Suprapubic skin (tissue), 4 donors: Measurements from ENCODE around the gene CA11. TPM values are rescaled to one million over a fixed set of nuclear protein-coding genes. Genes with fewer than 3 reads are reported as not detected.
"Not testable (repeated sequence)": the region's sequence is repeated elsewhere in the genome, so short reads cannot be mapped to it uniquely, and the experiment has no call there.

Experiments
- DNase-seq, 2 donors: peaks; one replicate each; pipeline ENCODE4 v3.0.0-alpha.2; 2019; ENCODE audit warnings: low spot score in 2 of 2
- H3K27ac ChIP-seq: fragments of 200-600 bp; sonication (generic); one replicate; pipeline ENCODE4 v1.5.1; 2019
- H3K27me3 ChIP-seq: fragments of 200-600 bp; sonication (generic); one replicate; pipeline ENCODE4 v1.5.1; 2019
- H3K36me3 ChIP-seq: fragments of 200-600 bp; sonication (generic); one replicate; pipeline ENCODE4 v1.5.1; 2019
- H3K4me1 ChIP-seq: fragments of 200-600 bp; sonication (generic); one replicate; pipeline ENCODE4 v1.5.1; 2019
- H3K4me3 ChIP-seq: fragments of 200-600 bp; sonication (generic); one replicate; pipeline ENCODE4 v1.5.1; 2019; ENCODE audit warnings: mild to moderate bottlenecking
- H3K9me3 ChIP-seq: fragments of 200-600 bp; sonication (generic); one replicate; pipeline ENCODE4 v1.5.1; 2019
- EP300 ChIP-seq: sonication (generic); formaldehyde crosslinking; IDR thresholded peaks from one replicate; pipeline ENCODE4 v1.6.1; 2017; ENCODE audit warnings: antibody characterized with exemption
- POLR2A ChIP-seq, 2 donors: fragments of 450-650 bp; IDR thresholded peaks; one replicate each; pipeline ENCODE4 v1.6.1; 2017; ENCODE audit warnings: antibody characterized with exemption in 2 of 2, mild to moderate bottlenecking in 2 of 2, moderate library complexity in 2 of 2
- POLR2AphosphoS5 ChIP-seq, 3 donors: sonication (generic); formaldehyde crosslinking; IDR thresholded peaks; one replicate each; pipeline ENCODE4 v1.6.1; 2017; ENCODE audit warnings: antibody characterized with exemption in 3 of 3
- WGBS: methylation state at CpG from one replicate; pipeline ENCODE4 v1.1.5; 2018; 5-methylcytosine and 5-hydroxymethylcytosine counted together
- total RNA-seq, 4 donors: library from RNA; depleted of rRNA; stranded (reverse); fragments of >200 nt; gene quantifications; one replicate each; pipeline ENCODE4 v1.1.0, GENCODE V29; 2016
- TF ChIP-seq, protein P1 (sequence below), 2 donors: fragments of 200-600 bp in 1 of 2; fragments of 450-650 bp in 1 of 2; sonication (generic) in 1 of 2; IDR thresholded peaks; one replicate each; pipeline ENCODE4 v1.5.1; 2016 to 2019; ENCODE audit warnings: antibody characterized with exemption in 2 of 2, mild to moderate bottlenecking in 1 of 2, moderate library complexity in 1 of 2

The CA11 gene
- total RNA-seq, 4 donors from 2014 or later: 8.8 to 11.0 (median 9.7) TPM

DNA sequence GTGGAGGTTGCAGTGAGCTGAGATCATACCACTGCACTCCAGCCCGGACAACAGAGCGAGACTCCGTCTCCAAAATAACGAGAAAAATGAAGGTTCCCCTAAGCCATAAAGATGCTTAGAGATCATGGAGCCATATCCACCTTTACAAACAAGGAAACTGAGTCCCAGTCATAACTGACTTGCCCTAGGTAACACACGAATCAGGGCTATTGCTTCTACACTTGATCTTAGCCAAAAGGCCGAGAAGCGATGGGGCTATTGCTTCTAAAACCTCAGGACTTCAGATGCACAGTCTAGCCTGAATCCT is 12.0 kb downstream of the CA11 start:
- Histone ChIP-seq H3K27me3 (no peaks in the 10 kb centered on the region), H3K36me3 (peaks cover 11% of the 10 kb centered on the region), H3K4me1 (peaks cover 78% of the 10 kb centered on the region), H3K9me3 (no peaks in the 10 kb centered on the region), H3K4me3 (peak overlapping the region; percentile 82), H3K27ac (peak overlapping the region; percentile 94)
- no peak for DNase-seq
- 31% methylated on average over 7 of the region's 7 CpGs for WGBS
- TF ChIP-seq EP300 (no peak), POLR2AphosphoS5 (IDR thresholded peaks at IDR 0.05) (no peak), POLR2A (IDR thresholded peaks at IDR 0.05) (no peak)
- TF ChIP-seq, protein P1, sequence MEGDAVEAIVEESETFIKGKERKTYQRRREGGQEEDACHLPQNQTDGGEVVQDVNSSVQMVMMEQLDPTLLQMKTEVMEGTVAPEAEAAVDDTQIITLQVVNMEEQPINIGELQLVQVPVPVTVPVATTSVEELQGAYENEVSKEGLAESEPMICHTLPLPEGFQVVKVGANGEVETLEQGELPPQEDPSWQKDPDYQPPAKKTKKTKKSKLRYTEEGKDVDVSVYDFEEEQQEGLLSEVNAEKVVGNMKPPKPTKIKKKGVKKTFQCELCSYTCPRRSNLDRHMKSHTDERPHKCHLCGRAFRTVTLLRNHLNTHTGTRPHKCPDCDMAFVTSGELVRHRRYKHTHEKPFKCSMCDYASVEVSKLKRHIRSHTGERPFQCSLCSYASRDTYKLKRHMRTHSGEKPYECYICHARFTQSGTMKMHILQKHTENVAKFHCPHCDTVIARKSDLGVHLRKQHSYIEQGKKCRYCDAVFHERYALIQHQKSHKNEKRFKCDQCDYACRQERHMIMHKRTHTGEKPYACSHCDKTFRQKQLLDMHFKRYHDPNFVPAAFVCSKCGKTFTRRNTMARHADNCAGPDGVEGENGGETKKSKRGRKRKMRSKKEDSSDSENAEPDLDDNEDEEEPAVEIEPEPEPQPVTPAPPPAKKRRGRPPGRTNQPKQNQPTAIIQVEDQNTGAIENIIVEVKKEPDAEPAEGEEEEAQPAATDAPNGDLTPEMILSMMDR (IDR thresholded peaks at IDR 0.05): no peak

DNA sequence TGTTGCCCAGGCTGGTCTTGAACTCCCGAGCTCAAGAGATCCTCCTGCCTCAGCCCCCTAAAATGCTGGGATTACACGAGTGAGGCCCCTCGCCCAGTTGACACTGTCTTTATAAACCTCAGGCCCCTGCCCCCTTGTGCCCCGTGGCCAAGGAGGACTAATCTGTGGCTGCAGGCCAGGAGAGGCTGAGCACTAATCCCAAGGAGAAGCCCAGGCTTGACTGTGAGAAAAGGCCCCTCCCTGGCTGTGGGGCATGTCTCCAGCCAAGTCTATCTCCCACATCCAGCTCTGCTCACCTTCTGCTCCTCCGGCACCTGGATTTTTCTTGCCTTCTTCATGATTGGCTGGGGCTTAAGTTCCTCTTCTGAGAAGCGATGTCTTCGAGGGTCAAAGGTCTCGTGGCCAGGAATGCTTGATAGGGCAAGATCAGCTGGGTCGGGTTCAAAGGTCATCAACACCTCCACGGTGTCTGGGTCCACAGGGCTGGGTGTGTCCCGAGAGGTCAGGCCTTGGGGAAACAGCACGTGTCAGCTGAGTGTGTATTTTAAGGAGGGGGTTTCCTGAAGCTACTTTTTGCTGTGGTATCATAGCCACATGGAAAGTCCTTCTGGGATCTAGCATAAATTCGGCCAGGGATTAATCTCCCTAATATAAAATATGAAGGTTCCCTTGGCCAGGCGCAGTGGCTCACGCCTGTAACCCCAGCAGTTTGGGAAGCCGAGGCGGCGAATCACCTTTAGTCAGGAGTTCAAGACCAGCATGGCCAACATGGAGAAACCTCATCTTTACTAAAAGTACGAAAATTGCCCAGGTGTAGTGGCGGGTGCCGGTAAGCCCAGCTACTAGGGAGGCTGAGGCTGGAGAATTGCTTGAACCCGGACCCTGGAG is 12.6 kb downstream of the CA11 start:
- peak overlapping the region; percentile 82 for H3K4me3 ChIP-seq
- 62% methylated on average over 21 of the region's 22 CpGs for WGBS
- H3K27me3 ChIP-seq: no peaks in the 10 kb centered on the region
- no peak for TF ChIP-seq EP300
- no peak for TF ChIP-seq POLR2AphosphoS5 (IDR thresholded peaks at IDR 0.05)
- TF ChIP-seq, protein P1 (IDR thresholded peaks at IDR 0.05): no peak
- no peak for TF ChIP-seq POLR2A (IDR thresholded peaks at IDR 0.05)
- DNase-seq: peak in 1 of 2 donors; percentile 72
- peak overlapping the region; percentile 94 for H3K27ac ChIP-seq
- H3K4me1 ChIP-seq: peaks cover 72% of the 10 kb centered on the region
- H3K36me3 ChIP-seq: peaks cover 11% of the 10 kb centered on the region
- H3K9me3 ChIP-seq: no peaks in the 10 kb centered on the region

DNA sequence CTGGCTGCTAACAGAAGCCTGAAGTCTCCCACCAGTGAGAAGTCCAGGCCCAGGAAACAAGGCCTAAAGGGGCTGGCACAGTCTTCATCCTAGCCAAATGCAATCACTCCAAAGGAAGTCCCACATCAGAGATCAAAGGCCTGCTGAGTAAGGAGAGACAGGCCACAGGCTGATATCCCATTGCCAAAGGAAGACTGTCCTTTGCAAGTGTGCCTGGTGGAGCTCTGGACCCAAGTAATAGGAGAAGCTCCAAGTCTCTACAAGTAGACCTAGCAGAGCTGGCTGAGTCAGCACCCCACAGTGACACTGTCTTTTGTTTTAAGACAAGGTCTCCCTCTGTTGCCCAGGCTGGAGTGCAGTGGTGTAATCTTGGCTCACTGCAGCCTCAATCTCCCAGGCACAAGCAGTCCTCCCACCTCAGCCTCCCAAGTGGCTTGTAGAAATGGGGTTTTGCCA is 13.3 kb downstream of the CA11 start:
- no peaks in the 10 kb centered on the region for H3K9me3 ChIP-seq
- H3K4me1 ChIP-seq: peaks cover 70% of the 10 kb centered on the region
- H3K27me3 ChIP-seq: no peaks in the 10 kb centered on the region
- no peak overlapping the region for H3K4me3 ChIP-seq
- H3K36me3 ChIP-seq: peaks cover 11% of the 10 kb centered on the region
- H3K27ac ChIP-seq: peak overlapping the region; percentile 94
- DNase-seq: no peak
- TF ChIP-seq POLR2AphosphoS5 (IDR thresholded peaks at IDR 0.05): no peak
- TF ChIP-seq POLR2A (IDR thresholded peaks at IDR 0.05): no peak
- TF ChIP-seq, protein P1 (IDR thresholded peaks at IDR 0.05): no peak
- TF ChIP-seq EP300: no peak

DNA sequence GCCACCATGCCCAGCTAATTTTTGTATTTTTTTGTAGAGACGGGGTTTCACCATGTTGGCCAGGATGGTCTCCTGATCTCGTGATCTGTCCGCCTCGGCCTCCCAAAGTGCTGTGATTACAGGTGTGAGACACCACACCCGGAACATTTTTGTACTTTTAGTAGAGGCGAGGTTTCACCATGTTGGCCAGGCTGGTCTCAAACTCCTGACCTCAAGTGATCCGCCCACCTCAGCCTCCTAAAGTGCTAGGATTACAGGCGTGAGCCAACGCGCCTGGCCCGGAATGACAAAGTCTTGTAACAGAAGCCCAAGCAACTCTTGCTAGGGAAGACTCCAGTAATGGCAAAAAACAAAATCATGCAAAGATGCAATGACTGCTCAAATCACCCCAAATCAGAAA is 13.7 kb downstream of the CA11 start:
- peak overlapping the region; percentile 94 for H3K27ac ChIP-seq
- peaks cover 11% of the 10 kb centered on the region for H3K36me3 ChIP-seq
- H3K9me3 ChIP-seq, H3K4me3 ChIP-seq, H3K27me3 ChIP-seq: not testable (repeated sequence)
- peaks cover 70% of the 10 kb centered on the region for H3K4me1 ChIP-seq
- whole genome bisulfite sequencing: 69% methylated on average over 11 of the region's 11 CpGs
- DNase-seq: peak in 1 of 2 donors; percentile 49

DNA sequence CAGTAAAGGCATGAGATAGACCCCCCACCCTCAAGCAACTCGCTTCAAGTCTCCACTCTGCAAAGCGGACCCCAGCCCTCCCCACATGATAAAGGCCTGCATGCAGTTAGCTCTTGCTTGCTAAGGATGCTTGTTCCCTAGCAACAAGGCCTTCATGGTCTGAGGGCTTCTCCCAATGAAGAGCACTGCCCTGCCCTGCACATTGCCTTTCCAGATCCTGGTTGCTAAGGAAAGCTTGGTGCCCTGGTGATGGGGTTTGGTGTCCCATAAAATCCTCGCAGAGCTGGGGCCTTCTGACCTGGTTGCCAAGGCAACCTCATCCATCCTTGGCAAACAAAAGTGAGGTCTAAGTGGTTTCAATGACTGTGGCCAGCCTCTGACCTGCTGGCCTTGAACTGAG is 14.8 kb downstream of the CA11 start:
- Histone ChIP-seq H3K36me3 (peaks cover 11% of the 10 kb centered on the region), H3K4me3 (no peak overlapping the region), H3K27me3 (no peaks in the 10 kb centered on the region), H3K4me1 (peaks cover 61% of the 10 kb centered on the region), H3K27ac (peak overlapping the region; percentile 46), H3K9me3 (no peaks in the 10 kb centered on the region)
- TF ChIP-seq EP300: no peak
- no peak for TF ChIP-seq POLR2A (IDR thresholded peaks at IDR 0.05)
- DNase-seq: peak in 1 of 2 donors; percentile 56
- 47% methylated on average over 3 of the region's 3 CpGs for WGBS

DNA sequence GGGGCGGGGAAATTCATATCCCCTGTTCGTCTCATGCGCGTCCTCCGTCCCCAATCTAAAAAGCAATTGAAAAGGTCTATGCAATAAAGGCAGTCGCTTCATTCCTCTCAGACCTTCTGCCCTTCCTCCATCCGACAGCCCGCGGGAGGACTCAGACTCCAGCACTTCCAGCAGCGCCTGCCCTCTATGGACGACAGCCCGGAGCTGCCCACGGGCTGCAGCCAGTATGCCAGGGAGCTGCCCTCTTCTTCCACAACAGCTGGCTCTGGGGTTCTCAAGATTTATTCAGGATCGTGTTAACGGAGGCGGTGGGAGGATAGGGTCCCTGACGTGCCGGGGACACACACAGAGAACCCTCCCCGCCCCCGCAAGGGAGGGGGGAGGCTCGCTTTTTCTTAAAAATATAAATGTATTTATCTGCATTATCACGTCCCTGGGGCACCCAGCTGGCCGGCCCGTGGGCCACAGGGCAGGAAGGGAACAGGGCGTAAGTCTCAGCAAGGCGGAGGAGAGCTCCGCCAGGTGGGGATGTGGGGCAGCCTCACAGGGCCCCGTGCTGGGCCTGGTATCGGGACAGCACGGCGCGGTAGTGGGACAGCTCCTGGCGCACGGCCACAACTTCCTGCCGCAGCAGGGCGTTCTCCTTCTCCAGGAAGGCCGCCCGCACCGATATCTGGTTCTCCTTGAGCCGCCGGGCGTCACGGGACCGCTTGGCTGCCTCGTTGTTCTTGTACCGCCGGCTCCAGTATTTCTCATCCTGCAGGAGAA is 15.5 kb downstream of the CA11 start:
- no peaks in the 10 kb centered on the region for H3K9me3 ChIP-seq
- H3K4me1 ChIP-seq: peaks cover 61% of the 10 kb centered on the region
- H3K27ac ChIP-seq: peak overlapping the region; percentile 46
- H3K36me3 ChIP-seq: peaks cover 17% of the 10 kb centered on the region
- TF ChIP-seq EP300 (no peak), POLR2AphosphoS5 (IDR thresholded peaks at IDR 0.05) (no peak), POLR2A (IDR thresholded peaks at IDR 0.05) (no peak)
- TF ChIP-seq, protein P1 (IDR thresholded peaks at IDR 0.05): no peak
- no peaks in the 10 kb centered on the region for H3K27me3 ChIP-seq
- DNase-seq: peak in 1 of 2 donors; percentile 75
- H3K4me3 ChIP-seq: no peak overlapping the region
- 25% methylated on average over 46 of the region's 47 CpGs for WGBS
